AG04449 (cell line): ENCODE data around the gene LMNA.

Source experiments
- CTCF ChIA-PET: fragments of 350-600 bp; formaldehyde crosslinking; extraction: SDS; loops from one replicate; lab custom pipeline; 2021; ENCODE audit warnings: antibody characterized with exemption; lab: Yijun Ruan, JAX
- POLR2A ChIA-PET: fragments of 400-600, 350-600 bp; formaldehyde crosslinking; extraction: SDS; loops from one replicate; lab custom pipeline; 2020; ENCODE audit warnings: antibody characterized with exemption, inconsistent platforms; lab: Yijun Ruan, JAX
- DNase-seq: peaks from one replicate; pipeline ENCODE4 v3.0.0-alpha.2; 2010; ENCODE audit warnings: low read depth, low spot score
- H3K4me3 ChIP-seq: 2 replicates; pipeline ENCODE4 v1.5.1; 2011; ENCODE audit warnings: low read depth, mild to moderate bottlenecking, control low read depth, low read length
- CTCF ChIP-seq: IDR thresholded peaks from one replicate; pipeline ENCODE4 v1.5.1; 2011; ENCODE audit warnings: mild to moderate bottlenecking, moderate library complexity, low read length, control low read depth, inconsistent platforms; ENCODE audit not compliant: insufficient read depth; ENCODE audit errors: missing control alignments

The LMNA gene

GRCh38 chr1:156075162-156075561 is 39.3 kb upstream of the LMNA start:
- TF ChIP-seq CTCF, result no peak
- no peak overlapping the region for H3K4me3 ChIP-seq
- ChIA-PET CTCF (interaction anchor here (0.8 to 4.3 kb wide), 6 partner anchors 9 to 137 kb away, joined by 4 to 24 read pairs (median 8); partner anchors contain the start of gene LAMTOR2), POLR2A (no interaction called here)
- DNase-seq, result no peak

DNA sequence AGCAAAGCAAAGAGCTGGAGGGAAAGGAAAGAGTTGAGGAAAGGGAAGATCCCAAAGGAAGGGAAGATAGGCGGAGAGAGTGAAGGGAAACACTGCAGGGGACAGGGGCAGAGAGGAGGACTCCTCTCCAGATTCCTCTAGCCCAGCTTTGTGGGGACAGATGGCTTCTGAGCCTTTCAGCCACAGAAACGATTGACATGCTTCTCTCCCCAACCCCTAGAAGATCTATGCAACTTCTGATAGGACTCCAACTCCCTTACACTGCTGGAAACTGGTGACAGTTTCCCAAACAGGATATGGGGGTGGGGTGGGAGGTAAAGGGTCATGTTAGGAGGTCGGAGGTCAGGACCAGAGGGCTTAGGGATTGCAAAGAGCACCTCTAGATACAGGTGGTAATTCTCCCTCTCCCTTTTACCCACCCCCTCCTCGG is 38.7 kb upstream of the LMNA start:
- POLR2A ChIA-PET, result no interaction called here
- H3K4me3 ChIP-seq, result no peak overlapping the region
- CTCF ChIA-PET, result interaction anchor here (1.8 to 4.3 kb wide), 3 partner anchors 9 to 21 kb away, joined by 11 to 24 read pairs (median 20); no protein-coding TSS in a partner anchor

GRCh38 chr1:156076609-156077429 is 37.7 kb upstream of the LMNA start:
- TF ChIP-seq CTCF, result no peak
- no peak overlapping the region for H3K4me3 ChIP-seq
- DNase-seq, result no peak
- ChIA-PET CTCF (interaction anchor here (2.9 to 4.3 kb wide), 2 partner anchors 10 to 20 kb away, joined by 20 to 24 read pairs; no protein-coding TSS in a partner anchor), POLR2A (no interaction called here)

More for the DNA sequence above, 38.7 kb upstream of the LMNA start:
- TF ChIP-seq CTCF, result no peak
- DNase-seq, result no peak

- POLR2A ChIA-PET, result no interaction called here
- TF ChIP-seq CTCF, result no peak
- CTCF ChIA-PET, result interaction anchor here (3.4 kb wide), 1 partner anchor 10 kb away, joined by 17 read pairs; no protein-coding TSS in a partner anchor
- no peak overlapping the region for H3K4me3 ChIP-seq
- no peak for DNase-seq
Measured at GRCh38 chr1:156077430-156077760, 37.1 kb upstream of the LMNA start.

- peak overlapping the region; percentile 20; the same call in 1 of the 2 replicates for H3K4me3 ChIP-seq
- ChIA-PET CTCF (interaction anchor here (0.9 to 3.4 kb wide), 6 partner anchors 11 to 50 kb away, joined by 3 to 17 read pairs (median 4); no protein-coding TSS in a partner anchor), POLR2A (no interaction called here)
- no peak for DNase-seq
- TF ChIP-seq CTCF, result no peak
Measured at GRCh38 chr1:156078728-156079127, 35.8 kb upstream of the LMNA start.

GRCh38 chr1:156079762-156080161 is 34.7 kb upstream of the LMNA start:
- peak overlapping the region; percentile 80 for H3K4me3 ChIP-seq

More at GRCh38 chr1:156079762-156080161, 34.7 kb upstream of the LMNA start:
- no peak for DNase-seq
- TF ChIP-seq CTCF, result no peak
- ChIA-PET POLR2A (interaction anchor here (0.6 kb wide), 1 partner anchor 17 kb away, joined by 3 read pairs; no protein-coding TSS in a partner anchor), CTCF (interaction anchor here (0.9 to 3.4 kb wide), 3 partner anchors 13 to 49 kb away, joined by 3 to 17 read pairs (median 6); no protein-coding TSS in a partner anchor)
